BE2C (cell line): ENCODE results near the gene GPHA2.

Source experiments
- DNase-seq: peaks from one replicate; pipeline ENCODE4 v3.0.0-alpha.2; 2020
- H3K27me3 ChIP-seq: fragments of 250-450 bp; sonication (Bioruptor Pico); 2 replicates; pipeline ENCODE4 v1.5.1; 2020; ENCODE audit warnings: mild to moderate bottlenecking
- H3K36me3 ChIP-seq: fragments of 250-450 bp; sonication (Bioruptor Pico); 2 replicates; pipeline ENCODE4 v1.5.1; 2020; ENCODE audit warnings: mild to moderate bottlenecking
- H3K4me1 ChIP-seq: fragments of 250-450 bp; sonication (Bioruptor Pico); 2 replicates; pipeline ENCODE4 v1.5.1; 2020
- H3K4me3 ChIP-seq: 2 replicates; pipeline ENCODE4 v1.5.1; 2011; ENCODE audit warnings: low read depth, low read length
- H3K9me3 ChIP-seq: fragments of 250-450 bp; sonication (Bioruptor Pico); 2 replicates; pipeline ENCODE4 v1.5.1; 2020
- TF ChIP-seq, protein P1 (sequence below): IDR thresholded peaks from 2 replicates; pipeline ENCODE4 v1.5.1; 2012; ENCODE audit warnings: mild to moderate bottlenecking, low read depth, low read length

The GPHA2 gene

DNA sequence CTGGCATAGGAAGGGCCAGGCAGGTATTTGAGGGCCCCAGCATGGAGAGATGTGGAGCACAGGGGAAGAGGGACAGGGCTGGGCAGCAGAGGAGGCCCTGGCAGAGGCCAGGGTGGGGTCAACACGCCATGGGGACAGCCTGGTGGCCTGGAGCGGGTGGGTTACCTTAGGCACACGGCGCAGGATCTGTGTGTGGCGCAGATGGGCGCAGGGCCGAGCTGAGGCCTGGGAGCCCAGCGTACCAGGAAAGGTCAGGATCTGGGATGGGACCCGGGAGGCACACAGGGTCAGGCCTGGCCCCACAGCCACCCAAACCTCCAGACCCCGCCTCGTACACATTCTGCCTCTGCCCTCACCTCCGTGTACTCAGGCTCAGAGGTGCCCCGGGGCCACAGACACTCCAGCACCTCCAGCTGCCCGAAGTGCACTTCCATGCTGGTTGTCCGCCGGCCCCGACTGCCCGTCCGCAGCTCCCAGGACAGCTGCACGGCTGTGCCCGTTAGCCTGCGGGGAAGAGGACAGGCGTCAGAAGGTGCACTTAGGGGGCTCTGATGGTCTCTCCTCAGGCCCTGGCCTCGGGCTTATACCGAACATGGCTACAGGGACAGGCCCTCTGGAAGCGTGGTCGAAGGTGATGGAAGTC is 25.1 kb downstream of the GPHA2 start:
- H3K36me3 ChIP-seq: no peaks in the 10 kb centered on the region
- TF ChIP-seq, protein P1, sequence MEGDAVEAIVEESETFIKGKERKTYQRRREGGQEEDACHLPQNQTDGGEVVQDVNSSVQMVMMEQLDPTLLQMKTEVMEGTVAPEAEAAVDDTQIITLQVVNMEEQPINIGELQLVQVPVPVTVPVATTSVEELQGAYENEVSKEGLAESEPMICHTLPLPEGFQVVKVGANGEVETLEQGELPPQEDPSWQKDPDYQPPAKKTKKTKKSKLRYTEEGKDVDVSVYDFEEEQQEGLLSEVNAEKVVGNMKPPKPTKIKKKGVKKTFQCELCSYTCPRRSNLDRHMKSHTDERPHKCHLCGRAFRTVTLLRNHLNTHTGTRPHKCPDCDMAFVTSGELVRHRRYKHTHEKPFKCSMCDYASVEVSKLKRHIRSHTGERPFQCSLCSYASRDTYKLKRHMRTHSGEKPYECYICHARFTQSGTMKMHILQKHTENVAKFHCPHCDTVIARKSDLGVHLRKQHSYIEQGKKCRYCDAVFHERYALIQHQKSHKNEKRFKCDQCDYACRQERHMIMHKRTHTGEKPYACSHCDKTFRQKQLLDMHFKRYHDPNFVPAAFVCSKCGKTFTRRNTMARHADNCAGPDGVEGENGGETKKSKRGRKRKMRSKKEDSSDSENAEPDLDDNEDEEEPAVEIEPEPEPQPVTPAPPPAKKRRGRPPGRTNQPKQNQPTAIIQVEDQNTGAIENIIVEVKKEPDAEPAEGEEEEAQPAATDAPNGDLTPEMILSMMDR: no peak
- H3K9me3 ChIP-seq: no peaks in the 10 kb centered on the region
- no peak overlapping the region for H3K4me3 ChIP-seq
- no peaks in the 10 kb centered on the region for H3K27me3 ChIP-seq
- no peak for DNase-seq
- no peaks in the 10 kb centered on the region for H3K4me1 ChIP-seq

DNA sequence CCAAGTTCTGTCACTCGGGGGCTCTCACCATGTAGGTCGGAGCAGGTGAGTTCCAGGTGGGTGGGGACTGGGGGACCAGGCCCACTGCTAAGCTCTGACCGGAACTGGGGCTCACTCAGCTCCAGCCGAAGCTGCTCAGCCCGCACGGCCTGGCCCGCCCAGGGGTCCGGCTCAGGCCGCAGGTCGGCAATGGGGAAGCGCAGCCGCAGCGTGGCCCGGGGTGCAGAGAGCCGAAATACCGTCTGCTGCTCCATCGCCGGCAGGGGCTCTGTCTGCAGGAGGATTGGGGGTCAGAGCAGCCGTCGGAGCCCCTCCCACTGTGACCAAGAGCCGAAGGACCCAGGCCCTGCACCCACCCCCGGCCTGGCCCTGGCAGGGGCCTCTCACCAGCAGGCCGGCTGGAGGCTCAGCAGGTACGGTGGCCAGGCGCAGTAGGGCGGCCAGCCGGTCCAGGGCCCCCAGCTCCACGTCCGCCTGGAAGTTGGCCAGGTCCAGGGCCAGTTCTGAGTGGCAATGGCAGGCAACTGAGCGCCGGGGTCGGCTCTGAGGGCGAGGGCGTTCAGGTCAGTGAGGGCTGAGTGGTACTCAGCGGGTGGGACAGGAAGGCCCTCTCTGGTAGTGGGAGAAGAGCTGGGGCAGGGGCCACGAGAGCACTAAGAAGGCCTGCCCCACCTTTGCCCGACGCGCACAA is 25.9 kb downstream of the GPHA2 start:
- no peak overlapping the region for H3K4me3 ChIP-seq
- H3K36me3 ChIP-seq: no peaks in the 10 kb centered on the region
- TF ChIP-seq, protein P1: no peak
- no peaks in the 10 kb centered on the region for H3K27me3 ChIP-seq
- no peaks in the 10 kb centered on the region for H3K9me3 ChIP-seq
- DNase-seq: no peak
- H3K4me1 ChIP-seq: no peaks in the 10 kb centered on the region

DNA sequence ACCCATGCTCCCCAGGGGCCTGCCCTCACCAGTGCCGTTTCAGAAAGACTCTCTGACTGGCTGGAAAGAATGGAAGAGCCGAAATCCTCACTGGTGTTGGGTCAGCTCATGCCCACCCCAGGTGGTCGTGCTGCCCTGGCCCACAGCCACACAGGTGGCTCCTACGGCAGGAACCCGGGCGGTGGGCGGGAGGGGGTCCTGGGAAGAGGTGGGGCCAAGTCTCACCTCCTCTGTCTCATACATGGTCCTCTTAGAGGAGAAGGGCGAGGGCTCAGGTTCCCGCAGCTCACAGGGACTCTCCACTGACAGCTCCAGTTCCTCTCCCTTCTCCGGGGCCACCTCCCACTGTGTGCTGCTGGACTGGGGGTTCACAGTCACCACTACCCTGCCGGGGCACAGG is 26.9 kb downstream of the GPHA2 start:
- DNase-seq: no peak
- no peaks in the 10 kb centered on the region for H3K36me3 ChIP-seq
- no peaks in the 10 kb centered on the region for H3K27me3 ChIP-seq
- no peaks in the 10 kb centered on the region for H3K9me3 ChIP-seq
- TF ChIP-seq, protein P1: no peak
- H3K4me3 ChIP-seq: no peak overlapping the region
- H3K4me1 ChIP-seq: no peaks in the 10 kb centered on the region

DNA sequence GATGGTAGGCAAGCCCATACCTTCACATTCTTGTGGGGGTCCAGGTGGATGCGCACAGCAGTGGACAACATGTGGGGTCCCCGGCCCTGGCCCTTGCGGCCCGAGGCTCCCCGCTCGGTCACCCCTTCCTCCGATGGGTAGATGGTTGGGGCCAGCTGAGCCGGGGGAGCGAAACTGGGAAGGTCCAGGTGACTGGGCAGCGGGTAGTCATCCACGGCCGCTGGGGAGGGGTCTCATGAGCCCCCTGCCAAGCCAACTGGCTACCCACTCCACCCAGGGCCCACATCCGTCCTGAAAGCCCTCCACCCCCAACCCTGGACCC is 29.4 kb downstream of the GPHA2 start:
- TF ChIP-seq, protein P1: no peak
- Histone ChIP-seq H3K36me3 (no peaks in the 10 kb centered on the region), H3K9me3 (no peaks in the 10 kb centered on the region), H3K27me3 (no peaks in the 10 kb centered on the region), H3K4me3 (no peak overlapping the region), H3K4me1 (no peaks in the 10 kb centered on the region)
- DNase-seq: no peak

DNA sequence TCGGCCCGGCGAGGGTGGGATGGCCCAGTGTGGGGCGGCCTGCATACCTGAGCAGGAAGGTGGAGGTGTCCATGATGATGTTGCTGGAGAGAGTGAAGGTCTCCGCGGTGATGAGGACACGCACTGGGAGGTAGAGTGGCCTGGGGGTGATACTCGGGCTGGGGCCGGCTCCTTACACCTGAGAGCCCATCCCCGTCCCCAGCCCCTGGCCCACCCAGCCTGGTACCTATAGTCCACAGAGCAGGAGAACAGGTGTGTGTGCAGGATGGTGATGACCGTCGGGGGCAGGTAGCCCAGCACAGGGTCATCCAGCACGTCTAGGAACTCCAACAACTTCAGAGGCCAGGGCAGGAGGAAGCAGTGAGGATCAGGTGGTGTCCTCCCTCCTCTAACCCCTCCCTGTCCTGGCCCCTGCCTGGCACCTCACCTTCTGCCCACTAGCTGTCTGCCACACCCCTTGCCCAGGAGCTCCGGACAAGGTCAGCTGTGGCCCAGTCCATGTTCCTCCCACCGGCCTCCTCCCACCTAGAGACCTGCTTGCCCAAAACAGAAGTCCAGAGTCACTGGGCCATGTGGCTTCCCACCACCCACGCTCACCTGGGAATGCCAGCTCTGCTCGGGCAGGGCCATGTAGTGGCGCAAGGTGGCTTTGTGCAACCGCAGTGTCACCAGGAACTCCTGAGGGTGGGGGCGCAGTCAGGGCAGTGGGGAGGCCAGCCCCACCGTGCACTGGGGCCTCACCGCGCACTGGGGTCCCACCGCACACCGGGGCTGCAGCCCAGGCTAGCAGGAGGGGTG is 30.0 kb downstream of the GPHA2 start:
- Histone ChIP-seq H3K27me3 (no peaks in the 10 kb centered on the region), H3K4me3 (no peak overlapping the region), H3K9me3 (no peaks in the 10 kb centered on the region), H3K4me1 (no peaks in the 10 kb centered on the region), H3K36me3 (no peaks in the 10 kb centered on the region)
- TF ChIP-seq, protein P1: no peak
- no peak for DNase-seq

DNA sequence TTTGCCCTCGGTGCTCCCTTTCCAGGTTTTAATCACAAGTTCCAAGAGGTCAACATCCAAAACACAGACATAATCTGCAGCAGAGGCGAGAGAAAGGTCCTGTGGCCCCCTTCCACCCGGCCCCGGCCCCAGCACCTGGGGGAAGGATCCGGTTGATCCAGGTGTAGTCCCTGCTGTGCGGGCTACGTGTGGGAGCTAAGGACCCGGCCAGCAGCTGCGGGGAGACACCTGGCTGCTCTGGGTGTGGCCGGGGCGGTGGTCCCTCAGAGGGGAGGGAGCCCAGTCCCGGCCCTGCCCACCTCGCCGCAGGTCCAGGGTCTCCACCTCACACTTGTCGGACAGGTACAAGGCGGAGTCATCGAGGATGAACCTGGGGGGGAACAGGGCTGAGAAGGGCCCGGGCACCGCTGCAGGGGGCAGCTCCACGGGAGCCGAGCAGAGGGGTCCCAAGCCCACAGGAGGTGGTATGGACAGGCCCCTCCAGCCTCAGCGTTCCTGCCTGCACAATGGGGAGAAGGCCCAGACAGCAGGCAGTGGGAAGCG is 32.3 kb downstream of the GPHA2 start:
- no peaks in the 10 kb centered on the region for H3K27me3 ChIP-seq
- H3K4me3 ChIP-seq: no peak overlapping the region
- H3K4me1 ChIP-seq: no peaks in the 10 kb centered on the region
- TF ChIP-seq, protein P1: no peak
- no peaks in the 10 kb centered on the region for H3K9me3 ChIP-seq
- H3K36me3 ChIP-seq: no peaks in the 10 kb centered on the region
- DNase-seq: no peak
